Right forelimb (tissue), 1 donor: ENCODE data around the gene PRDX2.

Experiments
- DNase-seq: peaks from one replicate; pipeline ENCODE4 v3.0.0-alpha.2; 2018

The PRDX2 gene

DNA sequence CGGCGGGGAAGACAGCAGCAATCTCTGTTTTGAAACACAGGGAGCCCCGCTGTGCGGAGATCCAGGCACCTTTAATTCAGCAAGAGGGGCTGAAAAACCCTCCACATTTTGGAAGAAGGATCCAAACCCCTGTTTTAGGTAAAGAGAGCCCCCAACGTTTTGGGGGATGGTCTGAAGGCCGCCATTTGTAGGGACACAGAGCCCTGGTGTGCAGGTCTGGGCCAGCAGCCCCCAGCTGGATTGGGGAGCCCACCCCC is 22.8 kb downstream of the PRDX2 start:
- DNase-seq, result no peak

DNA sequence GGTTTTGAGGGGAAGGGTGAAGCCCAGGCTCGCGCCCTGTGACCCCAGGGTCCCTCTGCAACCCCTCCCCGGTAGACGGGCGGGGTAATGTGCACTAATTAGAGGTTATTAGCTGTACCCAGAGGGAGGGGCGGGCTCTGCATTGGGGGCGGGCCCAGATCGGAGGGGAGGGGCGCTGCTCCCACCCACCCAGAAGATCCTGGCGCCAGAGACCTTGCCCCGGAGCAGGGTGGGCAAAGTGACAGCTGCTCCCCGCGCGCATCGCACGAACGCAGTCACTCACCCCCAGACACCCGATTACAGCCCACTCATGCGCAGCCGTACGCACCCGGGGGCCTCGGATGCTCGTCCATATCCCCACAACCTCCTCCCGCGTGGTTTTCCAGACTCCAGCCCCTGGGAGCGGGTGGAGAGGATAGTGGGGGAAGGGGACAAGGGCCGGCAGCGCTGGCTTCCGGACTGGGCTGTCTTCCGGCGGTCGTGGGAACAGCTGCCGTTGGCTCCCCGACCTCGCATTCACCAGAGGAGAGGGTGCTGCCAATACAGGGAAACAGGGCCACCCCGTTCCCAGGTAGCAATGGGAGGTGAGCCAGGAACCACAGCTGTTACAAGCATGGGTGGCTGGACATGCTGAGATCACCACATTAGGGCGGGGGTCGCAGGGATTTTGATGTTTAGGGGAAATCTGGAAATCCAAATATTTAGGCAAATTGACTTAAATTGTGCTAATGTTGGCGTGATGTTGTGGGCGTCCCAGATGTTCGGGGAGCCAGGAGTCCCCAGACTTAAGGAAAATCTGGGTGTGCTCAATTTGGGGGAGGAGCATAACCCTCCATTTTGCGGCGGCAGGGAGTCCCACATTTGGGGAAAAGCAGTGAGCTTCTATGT is 23.3 kb downstream of the PRDX2 start:
- peak; percentile 87 for DNase-seq

DNA sequence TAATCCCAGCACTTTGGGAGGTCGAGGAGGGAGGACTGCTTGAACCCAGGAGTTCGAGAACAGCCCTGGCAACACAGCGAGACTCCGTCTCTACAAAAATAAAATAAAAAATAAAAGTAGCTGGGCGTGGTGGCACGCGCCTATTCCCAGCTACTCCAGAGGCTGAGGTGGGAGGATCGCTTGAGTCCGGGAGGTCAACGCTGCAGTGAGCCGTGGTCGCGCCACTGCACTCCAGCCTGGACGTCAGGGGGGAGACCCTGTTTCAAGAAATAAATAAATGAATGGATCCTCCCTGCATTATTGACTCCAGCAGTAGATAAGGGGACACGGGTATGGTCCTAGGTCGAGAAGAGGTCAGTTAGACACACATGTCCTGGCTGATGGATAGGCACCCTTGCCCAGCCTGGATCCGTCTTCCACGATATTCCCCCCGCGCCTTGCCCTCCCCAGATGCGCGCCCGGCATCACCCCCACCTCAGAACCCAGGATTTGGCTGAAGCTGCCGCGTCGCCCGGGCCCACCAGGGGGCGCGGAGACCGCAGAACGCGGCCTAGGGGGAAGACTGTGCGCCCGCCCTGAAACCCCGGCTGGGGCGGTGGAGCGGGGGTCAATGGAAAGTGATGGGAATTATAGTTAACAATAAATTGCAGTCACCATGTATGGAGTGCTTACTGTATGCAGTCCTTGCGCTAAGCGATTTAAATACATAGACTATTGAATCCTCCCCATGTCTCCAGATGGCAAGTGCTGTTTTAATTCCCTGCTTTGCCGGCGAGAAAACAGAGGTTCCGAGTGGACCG is 24.2 kb downstream of the PRDX2 start:
- DNase-seq, result peak; percentile 91

DNA sequence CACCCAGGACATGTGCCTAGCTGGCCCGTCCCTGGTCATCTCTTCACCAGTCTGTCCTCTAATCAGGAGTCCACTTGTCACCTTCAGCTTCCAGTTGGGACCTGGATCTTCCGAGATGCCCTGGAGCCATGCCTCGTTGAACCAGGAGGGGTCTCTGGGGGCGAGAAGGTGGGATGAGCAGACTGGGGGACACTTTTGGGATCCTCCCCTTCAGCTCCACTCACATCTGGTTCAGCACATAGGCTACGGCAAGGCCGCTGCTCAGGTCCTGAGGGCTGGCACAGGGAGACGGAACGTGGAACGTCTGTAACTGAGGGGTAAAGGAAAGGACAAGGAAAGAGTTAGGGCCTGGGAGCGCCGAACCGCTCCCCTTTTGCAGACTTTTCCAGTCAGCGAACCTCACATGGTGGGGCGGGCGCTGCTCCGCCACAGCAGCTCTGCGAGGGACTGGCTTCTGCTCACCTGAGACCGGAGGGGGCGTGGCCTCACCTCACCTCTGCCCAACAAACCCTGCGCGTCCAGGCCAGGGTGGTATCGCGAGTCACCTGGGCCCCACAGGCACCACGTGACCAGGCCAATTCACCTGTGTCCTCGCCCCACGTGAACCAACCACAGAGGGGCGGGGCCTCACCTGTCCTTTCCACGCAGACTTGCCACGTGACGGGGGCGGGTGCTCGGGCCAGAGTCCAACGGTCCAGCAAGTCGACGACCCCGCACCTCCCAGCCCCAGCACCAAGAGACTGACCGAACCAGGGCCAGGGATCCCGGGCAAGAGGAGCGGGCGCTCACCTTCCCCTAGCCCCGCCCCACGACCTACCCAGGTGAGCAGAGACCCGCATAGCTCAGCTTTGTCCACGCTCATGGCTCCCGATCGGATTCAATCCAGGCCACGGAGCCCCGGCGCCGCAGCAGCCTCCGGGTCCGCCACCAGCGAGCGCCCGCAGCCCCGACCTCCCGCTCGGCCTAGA is 26.7 kb downstream of the PRDX2 start, which contains the start of gene HOOK2:
TSS of gene HOOK2 (minus strand) at position 965 of the 968 bp plus-strand sequence. CDS start at position 862, 103 bp downstream.
- no peak for DNase-seq

DNA sequence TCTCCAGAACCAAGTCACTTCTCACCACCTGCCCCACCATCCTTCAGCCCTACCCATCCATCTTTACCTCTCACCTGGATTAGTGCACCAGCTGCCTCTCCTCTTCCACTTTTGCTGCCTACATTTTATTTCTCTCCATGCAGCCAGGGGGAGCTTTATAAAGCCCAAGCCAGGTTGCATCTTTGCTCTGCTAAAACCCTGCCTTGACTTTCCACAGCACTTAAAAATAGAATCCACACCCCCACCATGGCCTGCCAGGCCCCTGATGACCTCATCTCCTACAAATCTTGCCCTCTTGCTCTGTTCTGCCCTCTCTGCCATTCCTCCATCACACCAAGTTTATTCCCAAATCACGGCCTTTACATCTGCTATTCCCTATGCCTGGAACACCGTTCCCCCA is 28.0 kb downstream of the PRDX2 start:
- DNase-seq, result no peak

DNA sequence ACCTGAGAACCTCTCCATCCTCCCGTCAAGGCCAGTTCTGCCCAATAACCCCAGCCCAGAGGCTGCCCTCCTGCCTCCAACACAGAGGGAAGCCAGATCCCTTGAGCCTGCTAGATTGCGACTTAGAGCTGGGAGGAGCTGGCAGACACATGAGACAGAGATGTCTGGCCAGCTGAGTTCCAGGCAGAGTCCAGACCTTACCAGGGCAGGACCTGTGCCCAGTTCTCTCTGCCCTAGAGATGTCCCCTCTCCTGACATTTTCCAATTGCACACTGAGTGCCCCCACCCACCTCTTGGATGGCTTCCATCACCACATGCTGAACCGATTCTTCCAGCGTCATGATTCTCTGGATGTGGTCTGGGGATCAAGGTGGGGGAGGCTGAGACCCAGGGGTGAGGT is 29.3 kb downstream of the PRDX2 start:
- no peak for DNase-seq

DNA sequence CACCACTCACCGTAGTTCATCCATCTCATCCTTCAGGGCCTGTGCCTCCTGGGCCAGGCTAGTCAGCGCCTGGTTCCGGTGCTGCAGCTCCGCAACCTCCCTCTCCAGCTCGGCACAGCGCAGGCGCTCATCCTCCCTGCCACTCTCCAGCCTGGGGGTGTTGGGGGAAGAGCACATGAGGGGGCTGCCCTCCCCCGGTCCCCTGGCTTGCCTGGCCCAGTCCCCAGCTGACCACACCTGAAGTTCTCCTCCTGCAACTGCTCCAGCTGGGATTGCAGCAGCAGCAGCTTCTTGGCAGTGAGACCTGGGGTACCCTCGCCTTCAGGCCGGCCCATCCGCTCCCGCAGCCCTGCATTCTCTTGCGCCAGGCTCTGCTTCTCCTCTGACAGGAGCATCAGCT is 30.7 kb downstream of the PRDX2 start:
- DNase-seq, result no peak

DNA sequence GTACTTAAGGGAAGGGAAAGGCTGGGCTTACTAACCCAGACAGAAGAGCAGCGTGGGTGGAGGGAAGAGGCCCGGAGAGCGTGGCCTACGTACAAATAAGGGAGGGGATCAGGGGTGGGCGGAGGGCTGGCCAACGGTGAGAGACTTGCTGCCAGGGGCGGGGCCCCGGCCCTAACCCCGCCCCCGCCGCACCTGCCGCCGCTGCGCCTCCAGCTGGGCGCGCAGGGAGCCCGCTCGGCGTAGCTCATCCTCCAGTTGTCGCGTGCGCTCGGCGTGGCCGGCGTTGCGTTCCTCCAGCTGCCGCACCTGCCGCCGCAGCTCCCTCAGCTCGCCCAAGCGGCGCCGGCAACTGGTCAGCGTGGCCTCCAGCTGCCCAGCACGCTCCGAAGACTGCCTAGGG is 31.9 kb downstream of the PRDX2 start:
- no peak for DNase-seq

DNA sequence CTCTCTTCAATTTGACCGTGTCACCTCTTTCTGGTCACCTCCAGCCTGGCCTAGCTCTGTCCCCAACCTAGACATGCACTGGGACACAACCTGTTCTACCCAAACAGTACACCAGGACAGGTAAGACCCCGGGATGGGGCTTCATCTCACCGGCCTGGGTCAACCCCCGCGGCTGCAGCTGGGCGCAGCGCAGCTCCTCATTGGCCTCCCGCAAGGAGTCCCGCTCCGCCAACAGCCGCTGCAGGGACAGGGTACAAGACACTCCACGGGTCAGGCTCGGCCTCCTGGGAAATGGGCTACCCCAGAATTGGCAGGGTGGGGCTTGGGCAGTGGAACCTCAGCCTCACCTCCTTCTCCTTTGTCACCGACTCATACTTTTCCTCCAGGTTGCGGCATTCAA is 33.9 kb downstream of the PRDX2 start:
- no peak for DNase-seq

DNA sequence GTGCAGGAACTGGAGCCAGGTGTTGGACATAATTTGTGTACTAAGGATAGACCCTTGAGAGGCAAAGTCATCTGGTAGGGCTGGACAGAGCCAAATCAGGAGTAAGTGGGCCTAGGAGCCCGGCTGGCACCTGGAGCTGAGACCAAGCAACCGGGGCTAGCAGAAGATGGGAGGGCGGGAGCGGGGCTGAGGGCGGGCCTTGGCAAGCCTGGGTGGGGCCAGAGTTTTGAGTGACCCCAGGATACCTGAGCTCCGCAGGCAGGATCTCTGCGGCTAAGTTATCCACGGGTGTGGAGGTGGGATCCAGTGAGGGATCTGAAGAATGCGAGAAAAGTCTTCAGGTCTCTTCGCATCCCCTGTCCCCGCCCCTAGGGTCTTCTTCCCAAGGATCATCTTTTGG is 34.5 kb downstream of the PRDX2 start:
- no peak for DNase-seq

DNA sequence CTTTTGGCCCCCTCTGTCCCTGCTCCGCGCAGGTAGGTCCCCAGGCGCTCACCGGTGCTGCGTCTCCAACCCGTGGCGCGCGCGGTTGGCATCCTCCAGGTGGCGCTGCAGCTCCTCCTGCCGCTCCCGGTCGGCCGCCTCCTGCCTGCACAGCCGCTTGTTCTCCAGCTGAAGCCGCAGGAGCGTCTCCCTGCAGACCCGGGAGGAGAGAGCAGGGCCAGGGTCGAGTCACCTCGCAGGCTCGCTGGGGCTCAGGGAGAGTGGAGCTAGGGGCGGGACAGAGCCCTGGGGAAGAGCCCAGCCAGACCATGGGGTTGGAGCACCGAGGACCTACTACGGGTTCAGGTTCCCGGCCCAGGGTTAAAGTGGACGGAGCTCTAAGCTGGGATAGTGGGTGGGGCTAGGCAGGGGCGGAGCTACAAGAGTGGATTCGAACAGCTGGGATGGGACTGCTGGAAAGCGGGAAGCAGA is 35.5 kb downstream of the PRDX2 start:
- DNase-seq, result peak; percentile 89

DNA sequence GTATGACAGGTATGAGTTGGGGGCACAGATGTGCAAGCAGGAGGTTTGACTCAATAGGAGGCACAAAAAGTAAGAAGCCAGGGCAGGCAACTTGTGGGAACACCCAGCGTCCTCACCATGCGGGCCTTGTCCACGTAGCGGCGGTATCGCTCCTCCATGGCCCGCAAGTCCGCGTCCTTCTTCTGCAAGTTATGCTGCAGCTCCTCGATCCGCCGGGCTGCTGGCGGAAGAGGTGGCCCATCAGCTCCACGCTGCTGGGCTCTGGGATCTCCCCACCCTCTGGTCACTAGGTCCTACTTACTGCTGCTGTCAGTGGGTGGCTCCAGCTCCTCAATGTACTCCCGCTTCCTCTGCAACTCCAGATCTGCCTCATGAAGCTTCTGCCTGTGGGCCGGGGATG is 36.9 kb downstream of the PRDX2 start:
- no peak for DNase-seq

DNA sequence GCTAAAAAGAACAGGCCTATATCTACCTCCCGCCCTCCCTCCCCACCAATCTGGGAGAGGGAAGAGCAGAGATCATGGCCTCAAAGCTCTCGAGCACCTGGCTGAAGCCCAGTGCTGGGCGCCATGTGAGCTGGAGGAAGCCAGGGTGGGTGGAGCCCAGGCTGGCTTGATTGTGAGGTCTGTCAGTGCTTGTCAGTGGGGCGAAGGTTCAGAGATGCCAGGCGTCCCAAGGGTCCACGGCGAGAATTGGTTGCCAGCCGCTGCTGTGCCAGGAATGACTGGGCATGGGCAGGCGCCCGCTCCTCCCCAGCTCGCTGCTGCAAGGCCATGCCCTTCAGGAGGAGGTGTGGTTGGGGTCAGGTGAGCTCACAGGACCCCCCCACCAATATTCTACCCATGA is 38.5 kb downstream of the PRDX2 start:
- DNase-seq, result no peak

DNA sequence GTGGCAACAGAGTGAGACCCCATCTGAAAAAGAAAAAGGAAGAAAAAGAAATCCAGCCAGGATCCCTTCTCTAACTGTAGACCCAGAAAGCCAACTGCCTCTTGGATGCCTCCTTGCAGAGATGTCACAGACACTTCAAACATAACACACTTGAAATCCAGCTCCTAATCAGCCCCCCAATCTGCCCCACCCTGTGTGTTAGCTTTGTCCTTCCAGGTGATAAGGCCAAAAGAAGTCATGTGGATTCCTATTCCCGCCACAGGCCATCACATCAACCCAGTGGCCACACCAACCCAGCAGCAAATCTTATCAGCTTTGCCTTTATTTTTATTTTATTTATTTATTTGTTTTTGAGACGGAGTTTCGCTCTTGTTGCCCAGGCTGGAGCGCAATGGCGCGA is 41.9 kb downstream of the PRDX2 start:
- no peak for DNase-seq

DNA sequence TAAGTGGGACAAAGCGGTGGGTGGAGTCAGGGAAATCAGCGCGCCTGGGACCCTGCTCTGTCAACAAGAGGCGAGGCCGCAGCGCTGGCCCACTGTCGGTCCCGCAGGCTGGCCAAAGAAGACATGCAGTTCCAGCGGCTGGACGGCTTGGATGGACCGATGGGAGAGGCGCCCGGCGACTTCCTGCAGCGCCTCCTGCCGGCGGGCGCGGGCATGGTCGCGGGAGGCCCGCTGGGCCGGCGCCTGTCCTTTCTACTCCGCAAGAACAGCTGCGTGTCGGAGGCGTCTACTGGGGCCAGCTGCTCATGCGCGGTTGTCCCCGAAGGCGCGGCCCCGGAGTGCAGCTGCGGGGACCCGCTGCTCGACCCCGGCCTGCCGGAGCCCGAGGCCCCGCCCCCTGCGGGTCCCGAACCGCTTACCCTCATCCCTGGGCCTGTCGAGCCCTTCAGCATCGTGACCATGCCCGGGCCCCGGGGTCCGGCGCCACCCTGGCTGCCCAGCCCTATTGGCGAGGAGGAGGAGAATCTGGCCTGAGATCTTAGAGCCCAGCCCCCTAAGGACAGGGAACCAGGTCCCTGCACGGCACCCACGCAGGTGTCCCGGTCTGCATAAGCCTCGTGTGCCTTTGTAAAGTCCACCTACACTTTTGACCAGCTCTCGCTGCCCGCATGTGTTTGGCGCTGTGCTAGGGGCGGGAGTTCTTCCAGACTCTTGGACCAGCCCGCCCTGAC is 43.9 kb downstream of the PRDX2 start:
- peak; percentile 75 for DNase-seq

DNA sequence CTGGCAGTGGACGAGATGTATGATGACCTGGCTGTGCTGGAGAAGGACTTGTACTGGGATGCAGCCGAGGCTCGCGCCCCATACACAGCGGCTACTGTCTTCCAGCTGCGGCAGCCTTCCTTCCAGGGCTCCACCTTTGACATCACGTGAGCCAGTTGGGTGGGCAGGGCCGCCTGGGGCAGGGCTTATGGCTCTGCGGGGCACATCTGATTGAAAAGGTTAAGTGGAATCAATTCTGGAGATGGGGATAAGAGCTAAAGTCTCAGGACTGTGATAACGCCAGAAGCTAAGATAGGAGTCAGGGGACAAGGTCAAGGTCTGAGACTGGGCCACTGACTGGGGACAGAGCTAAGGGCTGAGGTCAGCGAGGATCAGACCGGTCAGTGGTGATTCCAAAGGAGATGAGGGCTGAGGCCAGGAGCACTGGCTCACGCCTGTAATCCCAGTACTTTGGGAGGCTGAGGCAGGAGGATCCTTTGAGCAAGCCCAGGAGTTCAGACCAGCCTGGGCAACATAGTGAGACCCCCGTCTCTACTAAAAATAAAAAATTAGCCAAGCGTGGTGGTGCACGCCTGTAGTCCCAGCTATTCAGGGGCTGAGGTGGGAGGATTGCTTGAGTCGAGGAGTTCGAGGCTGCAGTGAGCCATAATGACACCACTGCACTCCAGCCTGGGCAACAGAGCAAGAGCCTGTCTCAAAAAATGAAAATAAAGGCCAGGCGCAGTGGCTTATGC is 45.3 kb downstream of the PRDX2 start:
- no peak for DNase-seq

DNA sequence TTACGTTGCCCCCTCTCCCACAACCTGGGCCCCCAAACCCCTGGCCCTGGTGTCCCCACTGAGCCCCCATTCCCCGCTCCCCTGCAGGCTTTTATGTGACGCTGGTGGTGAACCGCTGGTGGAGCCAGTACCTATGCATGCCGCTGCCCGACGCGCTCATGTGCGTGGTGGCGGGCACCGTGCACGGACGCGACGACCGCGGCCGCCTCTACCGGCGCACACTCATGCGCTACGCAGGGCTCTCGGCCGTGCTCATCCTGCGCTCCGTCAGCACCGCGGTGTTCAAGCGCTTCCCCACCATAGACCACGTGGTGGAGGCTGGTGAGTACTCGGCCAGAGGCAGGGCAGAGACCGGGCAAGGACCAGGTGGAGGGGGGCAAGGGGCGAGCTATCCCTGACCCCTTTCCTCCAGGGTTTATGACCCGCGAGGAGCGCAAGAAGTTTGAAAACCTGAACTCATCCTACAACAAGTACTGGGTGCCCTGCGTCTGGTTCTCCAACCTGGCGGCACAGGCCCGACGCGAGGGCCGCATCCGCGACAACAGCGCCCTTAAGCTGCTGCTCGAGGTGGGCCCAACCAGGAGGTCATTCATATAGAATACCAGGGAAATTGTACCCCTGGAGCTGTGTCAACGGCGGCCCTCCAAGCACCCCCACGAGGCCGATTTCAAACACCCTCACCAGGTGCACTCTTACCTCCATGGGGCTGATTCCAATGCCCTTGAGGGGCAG is 47.0 kb downstream of the PRDX2 start:
- no peak for DNase-seq

DNA sequence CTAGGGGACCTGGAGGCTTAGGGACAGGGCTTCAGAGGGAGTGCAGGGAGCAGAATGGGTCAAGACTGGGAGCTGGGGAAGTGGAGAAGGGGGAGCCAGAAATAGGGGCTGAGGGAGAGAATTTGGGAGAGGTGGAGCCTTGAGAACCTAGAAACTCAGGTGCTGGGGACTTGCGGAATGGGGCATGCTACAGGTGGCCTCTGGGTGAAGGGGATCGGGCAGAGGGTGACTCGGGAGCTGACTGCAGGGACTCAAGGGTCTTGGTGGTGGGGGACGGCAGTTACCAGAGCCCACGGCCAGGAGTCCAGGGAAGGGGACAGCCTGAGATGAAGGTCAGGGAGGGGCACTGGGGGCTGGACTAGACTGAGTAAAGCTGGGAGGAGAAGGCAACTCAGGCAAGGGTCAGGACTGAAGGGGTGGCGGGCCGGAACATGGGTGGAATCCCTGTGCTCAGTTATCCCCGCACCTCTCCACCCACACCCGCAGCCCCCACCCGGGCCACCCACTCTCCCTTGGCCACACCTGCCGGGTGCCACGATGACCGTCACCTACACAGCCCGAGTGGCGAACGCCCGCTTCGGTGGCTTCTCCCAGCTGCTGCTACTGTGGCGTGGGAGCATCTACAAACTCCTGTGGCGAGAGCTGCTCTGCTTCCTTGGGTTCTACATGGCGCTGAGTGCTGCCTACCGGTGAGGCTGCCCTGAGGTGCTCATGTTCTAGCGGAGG is 49.4 kb downstream of the PRDX2 start:
- DNase-seq, result no peak

DNA sequence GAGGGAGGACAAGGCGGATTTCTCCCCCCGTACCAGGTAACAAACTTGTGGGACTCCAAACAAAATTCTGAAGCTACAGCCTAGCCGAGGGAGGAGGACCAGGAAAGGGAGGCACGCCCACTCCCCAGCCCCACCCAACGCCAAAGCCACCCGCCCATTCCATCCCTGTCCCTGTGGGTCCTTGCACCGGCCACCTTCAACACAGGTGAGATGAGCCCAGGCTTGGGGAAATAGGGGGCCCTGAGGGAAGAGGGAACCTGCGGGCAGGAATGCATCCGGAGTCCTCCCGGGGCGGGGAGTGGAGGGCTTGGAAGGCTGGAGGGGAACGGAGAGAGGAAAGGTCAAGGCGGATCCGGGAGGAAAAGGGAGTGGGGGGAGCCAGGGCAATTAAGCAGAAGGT is 50.0 kb downstream of the PRDX2 start, which contains the start of gene BEST2:
TSS of gene BEST2 (plus strand) at position 157 of the 400 bp plus-strand sequence. CDS start 802 bp downstream, outside the sequence.
- DNase-seq, result no peak

DNA sequence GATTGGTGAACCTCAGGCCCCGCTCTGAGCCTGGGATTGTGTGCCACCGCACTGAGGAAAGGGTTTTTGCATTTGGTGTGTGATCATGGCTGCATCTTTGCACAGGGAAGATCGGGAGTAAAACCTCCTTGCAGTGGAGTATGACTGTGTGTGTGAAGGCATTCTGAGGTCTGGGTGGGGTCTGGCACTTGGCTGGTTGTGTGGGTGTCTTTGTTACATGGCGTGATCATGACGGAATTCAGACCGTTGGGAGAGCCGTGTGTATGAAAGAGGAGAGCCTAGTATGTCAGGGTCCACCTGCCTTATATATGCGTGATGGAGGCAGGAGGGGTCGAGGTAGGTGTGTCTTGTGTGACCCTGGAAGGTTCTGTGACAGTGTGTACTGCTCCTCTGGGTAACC is 50.7 kb downstream of the PRDX2 start:
- no peak for DNase-seq
